ENCODE data around the gene FPR2.
"Not testable (repeated sequence)": the region's sequence is repeated elsewhere in the genome, so short reads cannot be mapped to it uniquely, and the experiment has no call there.

Gene FPR2

GRCh38 chr19:51729781-51730180 is 31.2 kb upstream of the FPR2 start:
- Mint-ChIP-seq H3K4me3 (no peak overlapping the region), H3K27ac (no peak overlapping the region), H3K9me3 (peaks cover 15 to 18% of the 10 kb centered on the region in 2 donors), H3K36me3 (peaks cover 6 to 11% of the 10 kb centered on the region in 2 donors), H3K27me3 (peaks cover 47 to 72% of the 10 kb centered on the region in 2 donors), H3K4me1 (no peaks in the 10 kb centered on the region)
- DNase-seq (no peak), ATAC-seq (replicated peaks) (no peak)

- no peak for DNase-seq
- Mint-ChIP-seq H3K36me3 (peaks cover 6 to 11% of the 10 kb centered on the region in 2 donors), H3K27ac (no peak overlapping the region), H3K27me3 (peaks cover 32 to 54% of the 10 kb centered on the region in 2 donors), H3K4me3 (no peak overlapping the region), H3K4me1 (peaks cover 0 to 6% of the 10 kb centered on the region in 2 donors), H3K9me3 (peaks cover 13 to 18% of the 10 kb centered on the region in 2 donors)
- ATAC-seq (replicated peaks): no peak
Measured at GRCh38 chr19:51733742-51734522, 27.0 kb upstream of the FPR2 start.

GRCh38 chr19:51735759-51736449 is 25.1 kb upstream of the FPR2 start:
- Mint-ChIP-seq H3K27me3 (peaks cover 30 to 48% of the 10 kb centered on the region in 2 donors), H3K36me3 (peaks cover 2 to 4% of the 10 kb centered on the region in 2 donors), H3K27ac (no peak overlapping the region), H3K9me3 (peaks cover 7 to 10% of the 10 kb centered on the region in 2 donors), H3K4me1 (peaks cover 0 to 6% of the 10 kb centered on the region in 2 donors), H3K4me3 (no peak overlapping the region)
- ATAC-seq (replicated peaks) (peak; percentile 23 to 27), DNase-seq (no peak)

- Mint-ChIP-seq H3K36me3 (no peaks in the 10 kb centered on the region), H3K27ac (no peak overlapping the region), H3K4me3 (no peak overlapping the region), H3K27me3 (peaks cover 22 to 42% of the 10 kb centered on the region in 2 donors), H3K9me3 (peaks cover 0 to 1% of the 10 kb centered on the region in 2 donors), H3K4me1 (peaks cover 0 to 6% of the 10 kb centered on the region in 2 donors)
- DNase-seq (no peak), ATAC-seq (replicated peaks) (no peak)
Measured at GRCh38 chr19:51737389-51737788, 23.6 kb upstream of the FPR2 start.

- ATAC-seq (replicated peaks) (no peak), DNase-seq (no peak)
- Mint-ChIP-seq H3K27me3 (peaks cover 24 to 45% of the 10 kb centered on the region in 2 donors), H3K27ac (no peak overlapping the region), H3K4me3 (no peak overlapping the region), H3K36me3 (no peaks in the 10 kb centered on the region), H3K9me3 (no peaks in the 10 kb centered on the region), H3K4me1 (peaks cover 0 to 6% of the 10 kb centered on the region in 2 donors)
Measured at GRCh38 chr19:51737924-51738323, 23.1 kb upstream of the FPR2 start.

GRCh38 chr19:51738523-51738922 is 22.5 kb upstream of the FPR2 start:
- not testable (repeated sequence) for H3K27ac Mint-ChIP-seq; H3K4me3 Mint-ChIP-seq; H3K9me3 Mint-ChIP-seq; DNase-seq; H3K4me1 Mint-ChIP-seq; ATAC-seq (replicated peaks); H3K36me3 Mint-ChIP-seq
- H3K27me3 Mint-ChIP-seq: peaks cover 25 to 49% of the 10 kb centered on the region in 2 donors

- H3K4me3 Mint-ChIP-seq: no peak overlapping the region
- no peaks in the 10 kb centered on the region for H3K36me3 Mint-ChIP-seq
- DNase-seq (no peak), ATAC-seq (replicated peaks) (no peak)
- no peaks in the 10 kb centered on the region for H3K9me3 Mint-ChIP-seq
- H3K27me3 Mint-ChIP-seq: peaks cover 24 to 49% of the 10 kb centered on the region in 2 donors
- no peak overlapping the region for H3K27ac Mint-ChIP-seq
- H3K4me1 Mint-ChIP-seq: peaks cover 0 to 6% of the 10 kb centered on the region in 2 donors
Measured at GRCh38 chr19:51739466-51740213, 21.3 kb upstream of the FPR2 start.

GRCh38 chr19:51740356-51740755 is 20.6 kb upstream of the FPR2 start:
- H3K27me3 Mint-ChIP-seq: peaks cover 21 to 48% of the 10 kb centered on the region in 2 donors
- no peaks in the 10 kb centered on the region for H3K36me3 Mint-ChIP-seq
- H3K9me3 Mint-ChIP-seq: no peaks in the 10 kb centered on the region
- no peak for DNase-seq
- H3K4me1 Mint-ChIP-seq: peaks cover 0 to 6% of the 10 kb centered on the region in 2 donors
- H3K4me3 Mint-ChIP-seq: no peak overlapping the region
- no peak for ATAC-seq (replicated peaks)
- H3K27ac Mint-ChIP-seq: no peak overlapping the region

- Mint-ChIP-seq H3K4me1 (no peaks in the 10 kb centered on the region), H3K27me3 (peaks cover 15 to 45% of the 10 kb centered on the region in 2 donors), H3K36me3 (no peaks in the 10 kb centered on the region), H3K9me3 (no peaks in the 10 kb centered on the region), H3K4me3 (no peak overlapping the region), H3K27ac (no peak overlapping the region)
- ATAC-seq (replicated peaks): no peak
- DNase-seq: no peak
Measured at GRCh38 chr19:51742789-51743188, 18.2 kb upstream of the FPR2 start.

- peaks cover 15 to 45% of the 10 kb centered on the region in 2 donors for H3K27me3 Mint-ChIP-seq
- no peaks in the 10 kb centered on the region for H3K4me1 Mint-ChIP-seq
- no peak overlapping the region for H3K27ac Mint-ChIP-seq
- no peaks in the 10 kb centered on the region for H3K36me3 Mint-ChIP-seq
- no peak for ATAC-seq (replicated peaks)
- peaks cover 0 to 1% of the 10 kb centered on the region in 2 donors for H3K9me3 Mint-ChIP-seq
- DNase-seq: no peak
- no peak overlapping the region for H3K4me3 Mint-ChIP-seq
Measured at GRCh38 chr19:51743405-51743804, 17.6 kb upstream of the FPR2 start.

GRCh38 chr19:51746731-51747130 is 14.2 kb upstream of the FPR2 start:
- Mint-ChIP-seq H3K27me3 (peaks cover 10 to 30% of the 10 kb centered on the region in 2 donors), H3K4me3 (no peak overlapping the region), H3K9me3 (peaks cover 0 to 5% of the 10 kb centered on the region in 2 donors), H3K36me3 (no peaks in the 10 kb centered on the region), H3K27ac (no peak overlapping the region), H3K4me1 (peaks cover 2 to 11% of the 10 kb centered on the region in 2 donors)
- ATAC-seq (replicated peaks) (no peak), DNase-seq (no peak)

- H3K27ac Mint-ChIP-seq: no peak overlapping the region
- H3K27me3 Mint-ChIP-seq: peaks cover 4 to 16% of the 10 kb centered on the region in 2 donors
Measured at GRCh38 chr19:51749979-51750378, 11.0 kb upstream of the FPR2 start.

GRCh38 chr19:51750400-51751094 is 10.4 kb upstream of the FPR2 start:
- Mint-ChIP-seq H3K4me3 (no peak overlapping the region), H3K27me3 (peaks cover 7 to 16% of the 10 kb centered on the region in 2 donors), H3K4me1 (peaks cover 4 to 16% of the 10 kb centered on the region in 2 donors), H3K36me3 (peaks cover 0 to 2% of the 10 kb centered on the region in 2 donors), H3K9me3 (peaks cover 0 to 7% of the 10 kb centered on the region in 2 donors), H3K27ac (no peak overlapping the region)
- no peak for ATAC-seq (replicated peaks)
- no peak for DNase-seq

More at GRCh38 chr19:51749979-51750378, 11.0 kb upstream of the FPR2 start:
- no peak overlapping the region for H3K4me3 Mint-ChIP-seq
- no peak for DNase-seq
- H3K4me1 Mint-ChIP-seq: peaks cover 4 to 16% of the 10 kb centered on the region in 2 donors
- no peak for ATAC-seq (replicated peaks)
- H3K36me3 Mint-ChIP-seq: peaks cover 0 to 2% of the 10 kb centered on the region in 2 donors
- peaks cover 0 to 7% of the 10 kb centered on the region in 2 donors for H3K9me3 Mint-ChIP-seq

Measured in stimulated activated naive B cell treated with anti-CD40 and anti-IgM and Interleukin-4, amounts not matched to agents 10 μg/mL and 1 μg/mL and 100 μg/mL, for 72 hours (primary cell).